Brain microvascular endothelial cell (primary cell): ENCODE measurements around the gene DCHS1.
"Not testable (repeated sequence)": the region's sequence is repeated elsewhere in the genome, so short reads cannot be mapped to it uniquely, and the experiment has no call there.

ENCODE experiments used
- DNase-seq: peaks from one replicate; pipeline ENCODE4 v3.0.0-alpha.2; 2020
- H3K27ac ChIP-seq: fragments of 250-450 bp; sonication (Bioruptor Pico); 2 replicates; pipeline ENCODE4 v1.5.1; 2020; ENCODE audit warnings: mild to moderate bottlenecking, moderate library complexity
- H3K27me3 ChIP-seq: fragments of 250-450 bp; sonication (Bioruptor Pico); replicated peaks from 2 replicates; pipeline ENCODE4 v1.5.1; 2020; ENCODE audit warnings: mild to moderate bottlenecking
- H3K36me3 ChIP-seq: fragments of 250-450 bp; sonication (Bioruptor Pico); replicated peaks from 2 replicates; pipeline ENCODE4 v1.5.1; 2020; ENCODE audit warnings: mild to moderate bottlenecking
- H3K4me3 ChIP-seq: 2 replicates; pipeline ENCODE4 v1.5.1; 2011; ENCODE audit warnings: low read depth, mild to moderate bottlenecking, control low read depth, low read length, moderate library complexity
- CTCF ChIP-seq: IDR thresholded peaks from 2 replicates; pipeline ENCODE4 v1.5.1; 2011; ENCODE audit warnings: low read depth, mild to moderate bottlenecking, moderate library complexity, low read length, control low read depth, inconsistent platforms; ENCODE audit errors: missing control alignments
- in situ Hi-C: cut with HindIII; loops from 2 replicates; pipeline ENCODE4 v1.10.0; 2017; ENCODE audit warnings: low sequenced_read_pairs, low pct_ligation_motif_present

The DCHS1 gene

GRCh38 chr11:6655790-6656583, at the start of gene DCHS1:
TSS of gene DCHS1 (minus strand) at chr11:6655809. CDS start at chr11:6641613, 14,196 bp downstream.
- no peak for TF ChIP-seq CTCF
- Histone ChIP-seq H3K4me3 (peak within 1 kb of the TSS; percentile 27), H3K27me3 (peaks cover 42% of the 10 kb centered on the region), H3K27ac (no peak within 1 kb of the TSS), H3K36me3 (no peaks in the 10 kb centered on the region)
- no peak for DNase-seq
- in situ Hi-C loops, result no loop called here

GRCh38 chr11:6703247-6704063, 47.8 kb upstream of the DCHS1 start:
- in situ Hi-C loops, result no loop called here
- Histone ChIP-seq H3K36me3 (no peaks in the 10 kb centered on the region), H3K27ac (no peak overlapping the region), H3K4me3 (no peak overlapping the region), H3K27me3 (no peaks in the 10 kb centered on the region)
- DNase-seq, result peak; percentile 54
- peak; percentile 79 for TF ChIP-seq CTCF

- DNase-seq, H3K36me3 ChIP-seq, H3K4me3 ChIP-seq, H3K27ac ChIP-seq, H3K27me3 ChIP-seq, in situ Hi-C loops: not testable (repeated sequence)
Observed at GRCh38 chr11:6701955-6702354, 46.3 kb upstream of the DCHS1 start.

- DNase-seq, result peak; percentile 33
- no peak for TF ChIP-seq CTCF
Observed at GRCh38 chr11:6695377-6695776, 39.8 kb upstream of the DCHS1 start.

GRCh38 chr11:6694229-6694535, 38.6 kb upstream of the DCHS1 start:
- in situ Hi-C loops, result no loop called here
- TF ChIP-seq CTCF, result no peak
- H3K27me3 ChIP-seq, result no peaks in the 10 kb centered on the region
- no peak overlapping the region for H3K27ac ChIP-seq
- no peak for DNase-seq
- no peaks in the 10 kb centered on the region for H3K36me3 ChIP-seq
- no peak overlapping the region for H3K4me3 ChIP-seq

More at GRCh38 chr11:6695377-6695776, 39.8 kb upstream of the DCHS1 start:
- Histone ChIP-seq H3K27ac (peak overlapping the region; percentile 40), H3K4me3 (no peak overlapping the region), H3K36me3 (no peaks in the 10 kb centered on the region), H3K27me3 (no peaks in the 10 kb centered on the region)
- in situ Hi-C loops, result no loop called here

- peak; percentile 94 for DNase-seq
- Histone ChIP-seq H3K27ac (peak overlapping the region; percentile 79), H3K4me3 (no peak overlapping the region), H3K27me3 (no peaks in the 10 kb centered on the region), H3K36me3 (no peaks in the 10 kb centered on the region)
- no peak for TF ChIP-seq CTCF
- in situ Hi-C loops, result no loop called here
Observed at GRCh38 chr11:6693342-6694228, 38.0 kb upstream of the DCHS1 start.
